Heart left ventricle (tissue), 16 donors: ENCODE results near the gene LAMTOR1. TPM values are rescaled to one million over a fixed set of nuclear protein-coding genes. Genes with fewer than 3 reads are reported as not detected.

Experiments
- ATAC-seq, 4 donors: fragments of 200-7000 bp; cut with Tn5 transposase; one replicate each; pipeline ENCODE4 v1.9.1; 2020 to 2022; ENCODE audit warnings: moderate library complexity in 4 of 4, mild to moderate bottlenecking in 3 of 4, moderate number of reproducible peaks in 1 of 4
- DNase-seq, 5 donors: peaks; one replicate each; pipeline ENCODE4 v3.0.0-alpha.2; 2020
- H3K27ac ChIP-seq, 12 donors: fragments of 200-600 bp; sonication (generic) in 4 of 12; one replicate each; pipeline versions ENCODE4 v1.5.0 to v1.8.0; 2016 to 2022; ENCODE audit warnings: mild to moderate bottlenecking in 2 of 12
- H3K27me3 ChIP-seq, 9 donors: fragments of 200-600 bp; sonication (generic) in 2 of 9; one replicate each; pipeline versions ENCODE4 v1.5.1 to v1.8.0; 2016 to 2022; ENCODE audit warnings: mild to moderate bottlenecking in 3 of 9
- H3K36me3 ChIP-seq, 9 donors: fragments of 200-600 bp; sonication (generic) in 2 of 9; one replicate each; pipeline versions ENCODE4 v1.5.0 to v1.8.0; 2018 to 2022; ENCODE audit warnings: mild to moderate bottlenecking in 2 of 9
- H3K4me1 ChIP-seq, 12 donors: fragments of 200-600 bp; sonication (generic) in 4 of 12; one replicate each; pipeline versions ENCODE4 v1.5.0 to v1.8.0; 2016 to 2022; ENCODE audit warnings: mild to moderate bottlenecking in 3 of 12
- H3K4me3 ChIP-seq, 12 donors: fragments of 200-600 bp; sonication (generic) in 4 of 12; one replicate each; pipeline versions ENCODE4 v1.5.0 to v1.8.0; 2017 to 2022; ENCODE audit warnings: mild to moderate bottlenecking in 9 of 12, moderate library complexity in 4 of 12
- H3K9me3 ChIP-seq, 12 donors: fragments of 200-600 bp; sonication (generic) in 4 of 12; one replicate each; pipeline versions ENCODE4 v1.5.0 to v1.8.0; 2016 to 2022; ENCODE audit warnings: mild to moderate bottlenecking in 1 of 12
- POLR2A ChIP-seq, 2 donors: fragments of 450-650 bp; IDR thresholded peaks; one replicate each; pipeline ENCODE4 v1.6.1; 2017; ENCODE audit warnings: antibody characterized with exemption in 2 of 2, mild to moderate bottlenecking in 2 of 2, moderate library complexity in 2 of 2
- WGBS, 4 donors: extraction: QIAGEN DNeasy Blood & Tissue Kit in 2 of 4; methylation state at CpG; one replicate each; pipeline versions ENCODE4 v1.1.5 to v1.1.7; 2013 to 2018; 5-methylcytosine and 5-hydroxymethylcytosine counted together
- intact Hi-C, 10 donors: fragments of 100-400 bp; cut with DNase I; formaldehyde crosslinking; loops; one replicate each; pipeline versions ENCODE4 v1.11.1 to v1.14.2; 2022
- polyA plus RNA-seq, 2 donors: library from polyadenylated mRNA; stranded (reverse); fragments of 200-250 nt; gene quantifications; one replicate each; pipeline ENCODE4 v1.2.3, GENCODE V29; 2013
- total RNA-seq, 9 donors: library from RNA; depleted of rRNA in 2 of 9; stranded (reverse); fragments of >200 nt in 2 of 9; fragmentation: NEBNext Ultra II Directional in 3 of 9; extraction: Animal tissue kit (Norgen Biotek cat#: 25700) in 3 of 9; gene quantifications; one replicate each; pipeline versions ENCODE4 v1.1.0 to v1.2.4, GENCODE V29; 2016 to 2023
- TF ChIP-seq, protein P1 (sequence below), 12 donors: fragments of 200-600 bp; sonication (generic) in 4 of 12; IDR thresholded peaks; one replicate each; pipeline versions ENCODE4 v1.5.0 to v1.8.0; 2018 to 2022; ENCODE audit warnings: antibody characterized with exemption in 12 of 12, mild to moderate bottlenecking in 5 of 12
- donor health status: ischemic (EF 13 %, LVEDD 7.1; RV severe dilation, severe dysfunction).
- donor health status: healthy with polysubstance abuse.
- donor health status: DM: no; HTN: yes; CAD: no.
- donor health status: DM: no; HTN: no; CAD: no.
- donor health status: ischemic (EF 25% LVEDD 6.9; RV normal size, moderate dysfunction).
- donor health status: ischemic (EF 25% LVEDD 5.7; RV mildly dilated, moderate dysfunction).
- donor health status: healthy.
- donor health status: DM: yes; HTN: yes; CAD: no.
- donor health status: ischemic (EF 35%, LVEDD 5.7; RV mildly dilated, moderate dysfunction).
- donor health status: nonischemic (EF 11% LVEDD 7.7; RV severe dilation, severe dysfunction).
- donor health status: DM: yes; HTN: yes; CAD: no.
- donor health status: PGD.
- donor health status: ischemic (EF 29% LVEDD 5.4; RV normal size, mild dysfunction).
- donor health status: nonischemic (EF 23%, LVEDD 6.1; RV moderate dilation, normal function).

Gene LAMTOR1
- total and polyA plus RNA-seq, 11 donors, result 68.7 to 159 (median 84.8) TPM

- 0 to 1% (median 0%) methylated on average over 58 to 60 of the region's 60 CpGs for WGBS, 4 donors
- peak in 1 of 2 donors; percentile 65 for TF ChIP-seq POLR2A (IDR thresholded peaks at IDR 0.05)
- TF ChIP-seq, protein P1, sequence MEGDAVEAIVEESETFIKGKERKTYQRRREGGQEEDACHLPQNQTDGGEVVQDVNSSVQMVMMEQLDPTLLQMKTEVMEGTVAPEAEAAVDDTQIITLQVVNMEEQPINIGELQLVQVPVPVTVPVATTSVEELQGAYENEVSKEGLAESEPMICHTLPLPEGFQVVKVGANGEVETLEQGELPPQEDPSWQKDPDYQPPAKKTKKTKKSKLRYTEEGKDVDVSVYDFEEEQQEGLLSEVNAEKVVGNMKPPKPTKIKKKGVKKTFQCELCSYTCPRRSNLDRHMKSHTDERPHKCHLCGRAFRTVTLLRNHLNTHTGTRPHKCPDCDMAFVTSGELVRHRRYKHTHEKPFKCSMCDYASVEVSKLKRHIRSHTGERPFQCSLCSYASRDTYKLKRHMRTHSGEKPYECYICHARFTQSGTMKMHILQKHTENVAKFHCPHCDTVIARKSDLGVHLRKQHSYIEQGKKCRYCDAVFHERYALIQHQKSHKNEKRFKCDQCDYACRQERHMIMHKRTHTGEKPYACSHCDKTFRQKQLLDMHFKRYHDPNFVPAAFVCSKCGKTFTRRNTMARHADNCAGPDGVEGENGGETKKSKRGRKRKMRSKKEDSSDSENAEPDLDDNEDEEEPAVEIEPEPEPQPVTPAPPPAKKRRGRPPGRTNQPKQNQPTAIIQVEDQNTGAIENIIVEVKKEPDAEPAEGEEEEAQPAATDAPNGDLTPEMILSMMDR (IDR thresholded peaks at IDR 0.05), result no peak
- ATAC-seq, result peak; percentile 97 to 99 (median 98)
- intact Hi-C loops, result loop anchor here in 8 of 10 donors (1.0 to 5.0 kb wide), 8 partner anchors 23 to 43 kb away; partner anchors contain the start of genes ANAPC15 (in 3 of the 8) and LAMTOR1 (in 1 of the 8)
- peaks cover 0 to 9% (median 0%) of the 10 kb centered on the region in 9 donors for H3K36me3 ChIP-seq
- H3K4me3 ChIP-seq, result peak within 1 kb of the TSS; percentile 70 to 94 (median 82)
- peak; percentile 99 to 100 (median 99) for DNase-seq
- peaks cover 0 to 42% (median 16%) of the 10 kb centered on the region in 12 donors for H3K4me1 ChIP-seq
- H3K27ac ChIP-seq, result peak within 1 kb of the TSS; percentile 81 to 93 (median 87)
- H3K9me3 ChIP-seq, result no peaks in the 10 kb centered on the region
- H3K27me3 ChIP-seq, result no peaks in the 10 kb centered on the region
Observed at GRCh38 chr11:72080326-72081183, 22.5 kb downstream of the LAMTOR1 start, which contains the start of the genes LRRC51 and NUMA1. Gene LRRC51 (plus strand): TSS chr11:72080850. CDS start chr11:72089084, 8,234 bp downstream. Gene NUMA1 (minus strand): TSS chr11:72080542. CDS start chr11:72035943, 44,599 bp downstream.

GRCh38 chr11:72079819-72080325, 23.2 kb downstream of the LAMTOR1 start:
- Histone ChIP-seq H3K4me3 (peak overlapping the region; percentile 70 to 94 (median 82)), H3K36me3 (peaks cover 0 to 4% (median 0%) of the 10 kb centered on the region in 9 donors), H3K27ac (peak overlapping the region; percentile 81 to 93 (median 87)), H3K4me1 (peaks cover 0 to 49% (median 16%) of the 10 kb centered on the region in 12 donors), H3K27me3 (no peaks in the 10 kb centered on the region), H3K9me3 (no peaks in the 10 kb centered on the region)
- ATAC-seq (peak in 3 of 4 donors; percentile 6 to 54 (median 19)), DNase-seq (no peak)
- TF ChIP-seq, protein P1 (IDR thresholded peaks at IDR 0.05), result no peak
- TF ChIP-seq POLR2A (IDR thresholded peaks at IDR 0.05), result no peak
- intact Hi-C loops, result loop anchor here (1.0 to 5.0 kb wide), 8 partner anchors 23 to 43 kb away; partner anchors contain the start of genes ANAPC15 (in 3 of the 10) and LAMTOR1 (in 1 of the 10)
- WGBS, 4 donors, result 6 to 12% (median 9%) methylated on average over 15 to 16 of the region's 16 CpGs

DNA sequence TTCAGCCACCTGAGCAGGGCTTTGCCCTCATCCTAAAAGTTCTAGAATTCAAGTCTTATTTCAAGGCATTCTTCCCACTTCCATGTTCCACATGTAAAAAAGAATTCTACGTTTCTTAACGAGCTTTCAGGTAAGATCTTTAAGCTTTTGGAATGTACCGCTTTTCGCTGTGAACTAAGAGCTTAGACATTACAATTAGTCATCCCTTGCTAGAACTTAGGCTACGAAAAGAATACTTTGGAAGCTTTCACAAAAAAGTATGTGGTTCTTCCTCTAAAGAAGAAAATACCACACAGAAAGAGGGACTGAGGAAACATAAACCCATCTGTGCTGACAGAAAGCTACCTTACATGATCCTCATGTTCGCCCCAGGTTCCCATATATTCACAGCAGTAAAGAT, 24.6 kb downstream of the LAMTOR1 start:
- 81 to 86% (median 84%) methylated on average over 6 of the region's 6 CpGs for WGBS, 4 donors
- peak overlapping the region in 3 of 12 donors; percentile 40 to 93 (median 86) for H3K27ac ChIP-seq
- no peak for ATAC-seq
- no peaks in the 10 kb centered on the region for H3K27me3 ChIP-seq
- DNase-seq, result no peak
- peaks cover 0 to 51% (median 16%) of the 10 kb centered on the region in 12 donors for H3K4me1 ChIP-seq
- H3K36me3 ChIP-seq, result peaks cover 0 to 3% (median 0%) of the 10 kb centered on the region in 9 donors
- H3K9me3 ChIP-seq, result no peaks in the 10 kb centered on the region
- TF ChIP-seq POLR2A (IDR thresholded peaks at IDR 0.05), result no peak
- TF ChIP-seq, protein P1 (IDR thresholded peaks at IDR 0.05), result no peak
- intact Hi-C loops, result loop anchor here in 3 of 10 donors (2.0 to 5.0 kb wide), 2 partner anchors 36 to 38 kb away; no protein-coding TSS in a partner anchor
- peak overlapping the region in 1 of 12 donors; percentile 94 for H3K4me3 ChIP-seq
